HFF-Myc (cell line): ENCODE measurements around the gene PTPRN2.

Experiments used
- DNase-seq: peaks from one replicate; pipeline ENCODE4 v3.0.0-alpha.2; 2011; ENCODE audit warnings: low read depth; ENCODE audit errors: extremely low read depth
- H3K4me3 ChIP-seq: replicated peaks from 2 replicates; pipeline ENCODE4 v1.5.1; 2011; ENCODE audit warnings: low read depth, mild to moderate bottlenecking, control low read depth, low read length
- TF ChIP-seq, protein P1 (sequence below): IDR thresholded peaks from 2 replicates; pipeline ENCODE4 v1.5.1; 2012; ENCODE audit warnings: mild to moderate bottlenecking, low read depth, low read length, control low read depth; ENCODE audit errors: missing control alignments

The PTPRN2 gene

DNA sequence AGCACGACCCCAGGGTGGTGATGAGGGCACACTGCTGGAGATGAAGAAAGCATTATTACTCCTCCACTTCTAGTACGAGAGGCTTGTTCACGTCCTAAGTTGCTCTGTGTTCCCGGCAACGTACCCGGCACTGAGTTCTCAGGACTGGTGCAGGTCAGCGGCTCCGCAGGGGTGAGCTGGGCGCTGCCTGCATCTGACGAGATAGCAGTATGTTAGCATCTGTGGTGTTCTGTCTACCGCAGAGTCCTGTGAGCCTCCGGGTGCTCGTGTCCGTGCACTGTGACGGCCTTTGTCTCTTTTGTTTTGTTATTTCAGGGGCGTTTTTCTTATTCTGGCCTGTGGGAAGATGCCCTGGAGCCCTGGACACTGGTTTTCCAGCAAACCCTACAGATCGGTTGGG, 743.0 kb downstream of the PTPRN2 start:
- no peak for DNase-seq

DNA sequence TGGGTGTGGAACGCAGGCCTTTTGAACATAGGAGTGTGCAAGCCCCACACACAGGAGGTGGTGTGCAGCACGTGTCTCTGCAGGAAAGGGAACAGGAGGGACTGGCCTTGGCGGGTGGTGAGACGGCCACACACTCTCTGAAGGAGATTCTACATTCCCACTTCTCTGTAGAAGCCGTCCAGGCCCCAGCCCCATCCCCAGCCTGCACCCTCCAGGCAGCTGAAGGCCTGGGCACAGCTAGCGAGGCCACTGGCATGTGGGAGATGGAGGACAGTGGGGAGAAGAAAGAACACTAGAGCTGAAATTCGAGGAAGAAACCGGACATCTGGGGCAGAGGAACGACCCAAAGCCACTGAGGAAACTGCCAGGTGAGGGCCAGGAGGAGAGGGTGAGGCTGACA, 743.5 kb downstream of the PTPRN2 start:
- H3K4me3 ChIP-seq, result no peak overlapping the region
- no peak for DNase-seq
- TF ChIP-seq, protein P1, sequence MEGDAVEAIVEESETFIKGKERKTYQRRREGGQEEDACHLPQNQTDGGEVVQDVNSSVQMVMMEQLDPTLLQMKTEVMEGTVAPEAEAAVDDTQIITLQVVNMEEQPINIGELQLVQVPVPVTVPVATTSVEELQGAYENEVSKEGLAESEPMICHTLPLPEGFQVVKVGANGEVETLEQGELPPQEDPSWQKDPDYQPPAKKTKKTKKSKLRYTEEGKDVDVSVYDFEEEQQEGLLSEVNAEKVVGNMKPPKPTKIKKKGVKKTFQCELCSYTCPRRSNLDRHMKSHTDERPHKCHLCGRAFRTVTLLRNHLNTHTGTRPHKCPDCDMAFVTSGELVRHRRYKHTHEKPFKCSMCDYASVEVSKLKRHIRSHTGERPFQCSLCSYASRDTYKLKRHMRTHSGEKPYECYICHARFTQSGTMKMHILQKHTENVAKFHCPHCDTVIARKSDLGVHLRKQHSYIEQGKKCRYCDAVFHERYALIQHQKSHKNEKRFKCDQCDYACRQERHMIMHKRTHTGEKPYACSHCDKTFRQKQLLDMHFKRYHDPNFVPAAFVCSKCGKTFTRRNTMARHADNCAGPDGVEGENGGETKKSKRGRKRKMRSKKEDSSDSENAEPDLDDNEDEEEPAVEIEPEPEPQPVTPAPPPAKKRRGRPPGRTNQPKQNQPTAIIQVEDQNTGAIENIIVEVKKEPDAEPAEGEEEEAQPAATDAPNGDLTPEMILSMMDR, result no peak

More for the DNA sequence above, 743.0 kb downstream of the PTPRN2 start:
- H3K4me3 ChIP-seq, result no peak overlapping the region
- TF ChIP-seq, protein P1, result no peak

DNA sequence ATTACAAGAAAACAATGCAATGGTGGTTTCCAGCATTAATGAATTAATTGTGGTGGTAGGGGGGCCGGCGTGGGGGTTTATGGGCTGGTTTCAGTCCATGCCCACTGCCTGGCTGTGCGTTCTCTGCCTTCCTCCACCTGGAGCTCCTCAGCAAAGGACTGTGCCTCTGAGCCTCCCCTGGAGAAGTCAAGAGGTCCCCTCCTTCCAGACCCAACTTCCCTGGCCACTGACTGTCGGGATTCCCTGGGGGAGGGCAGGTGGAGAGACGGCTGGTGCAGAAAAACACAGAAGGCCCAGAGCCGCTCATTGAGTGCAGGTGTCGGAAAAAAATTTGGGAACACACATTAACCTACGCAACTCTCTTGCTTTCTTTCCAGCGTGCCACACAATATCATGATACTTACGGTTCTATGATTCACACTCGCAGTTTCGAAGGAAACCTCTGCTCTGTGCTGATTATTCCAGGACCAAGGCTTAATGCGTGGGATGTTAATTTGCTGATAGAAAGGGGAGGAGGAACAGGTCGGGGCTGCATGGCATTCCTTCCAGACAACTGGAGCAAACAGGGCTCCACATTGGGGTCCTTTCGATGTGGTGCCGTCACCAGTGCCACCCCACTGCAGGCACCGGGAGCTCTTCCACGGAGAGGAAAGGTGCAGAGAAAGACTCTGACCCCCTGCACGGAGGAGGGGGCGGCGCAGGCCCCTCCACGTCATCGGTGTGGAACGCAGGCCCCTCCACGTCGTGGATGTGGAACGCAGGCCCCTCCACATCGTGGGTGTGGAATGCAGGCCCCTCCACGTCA, 744.1 kb downstream of the PTPRN2 start:
- TF ChIP-seq, protein P1, result no peak
- H3K4me3 ChIP-seq, result no peak overlapping the region
- DNase-seq, result no peak

DNA sequence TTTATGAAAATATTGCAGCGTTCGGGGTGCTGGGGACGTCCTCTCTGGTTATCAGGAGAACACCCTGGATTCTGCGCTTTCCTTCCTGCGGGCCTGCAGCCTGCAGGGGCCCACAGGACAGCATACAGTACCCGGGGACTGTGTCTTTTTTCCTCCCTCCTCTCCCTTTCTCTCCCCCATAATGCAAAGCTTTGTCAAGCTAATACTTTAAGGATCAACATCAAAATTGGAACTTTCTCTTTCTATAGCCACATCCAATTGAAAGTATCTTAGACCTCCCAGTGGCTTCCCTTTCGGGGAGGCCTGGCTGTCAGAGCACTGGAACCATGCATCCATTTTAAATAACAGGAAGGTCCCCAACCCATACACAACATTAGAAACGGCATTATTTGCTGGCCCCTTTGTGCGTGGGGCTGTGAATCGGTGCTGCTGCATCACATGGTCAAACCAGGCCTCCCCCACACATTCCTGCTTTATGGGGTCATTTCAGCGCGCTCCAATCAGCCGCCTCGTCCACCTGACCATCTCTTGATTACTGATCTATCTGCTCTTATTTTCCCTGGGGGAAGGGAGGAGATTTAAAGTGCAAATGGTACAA, 745.8 kb downstream of the PTPRN2 start:
- TF ChIP-seq, protein P1, result no peak
- H3K4me3 ChIP-seq, result no peak overlapping the region
- DNase-seq, result no peak

DNA sequence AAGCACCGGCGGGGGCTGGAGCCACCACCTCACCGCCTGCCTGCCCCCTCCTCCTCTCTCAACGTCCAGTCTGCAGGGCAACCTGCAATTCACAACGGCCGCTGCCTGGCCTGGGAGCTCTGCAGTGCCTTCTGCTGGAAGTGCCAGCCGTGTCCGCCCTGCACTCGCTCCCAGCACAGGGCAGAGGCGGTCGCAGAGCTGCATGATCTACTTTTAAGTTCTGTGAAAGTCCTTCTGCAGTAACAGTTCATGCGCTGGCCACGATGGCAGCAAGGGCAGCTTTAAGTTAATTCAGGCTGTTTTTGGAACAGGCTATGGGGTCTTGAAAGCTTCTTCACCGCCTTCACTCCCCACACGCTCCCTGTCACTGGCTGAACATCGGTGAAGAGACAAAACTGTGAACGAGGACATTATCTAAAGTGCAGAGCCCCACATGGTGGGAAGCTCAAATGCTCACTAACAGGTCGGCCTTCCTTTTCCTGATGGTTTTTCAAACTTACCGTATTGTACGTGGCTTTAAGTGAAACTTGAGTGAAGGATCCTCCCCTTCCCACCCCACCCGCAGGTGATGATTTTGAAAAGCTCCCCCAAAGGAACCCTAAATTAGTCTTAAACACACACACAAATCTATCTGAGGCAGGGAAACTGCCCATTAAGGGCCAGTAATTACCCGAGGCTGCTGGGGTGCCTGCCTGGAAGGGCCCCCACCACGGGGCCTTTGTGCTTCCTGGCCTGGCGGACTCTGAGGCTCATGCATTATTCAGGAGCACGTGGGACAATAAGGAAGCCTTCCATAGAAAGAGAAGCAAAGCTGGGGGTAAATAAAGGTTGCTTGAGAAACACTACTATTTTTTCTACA, 746.5 kb downstream of the PTPRN2 start:
- H3K4me3 ChIP-seq, result no peak overlapping the region
- DNase-seq, result no peak
- TF ChIP-seq, protein P1, result no peak

DNA sequence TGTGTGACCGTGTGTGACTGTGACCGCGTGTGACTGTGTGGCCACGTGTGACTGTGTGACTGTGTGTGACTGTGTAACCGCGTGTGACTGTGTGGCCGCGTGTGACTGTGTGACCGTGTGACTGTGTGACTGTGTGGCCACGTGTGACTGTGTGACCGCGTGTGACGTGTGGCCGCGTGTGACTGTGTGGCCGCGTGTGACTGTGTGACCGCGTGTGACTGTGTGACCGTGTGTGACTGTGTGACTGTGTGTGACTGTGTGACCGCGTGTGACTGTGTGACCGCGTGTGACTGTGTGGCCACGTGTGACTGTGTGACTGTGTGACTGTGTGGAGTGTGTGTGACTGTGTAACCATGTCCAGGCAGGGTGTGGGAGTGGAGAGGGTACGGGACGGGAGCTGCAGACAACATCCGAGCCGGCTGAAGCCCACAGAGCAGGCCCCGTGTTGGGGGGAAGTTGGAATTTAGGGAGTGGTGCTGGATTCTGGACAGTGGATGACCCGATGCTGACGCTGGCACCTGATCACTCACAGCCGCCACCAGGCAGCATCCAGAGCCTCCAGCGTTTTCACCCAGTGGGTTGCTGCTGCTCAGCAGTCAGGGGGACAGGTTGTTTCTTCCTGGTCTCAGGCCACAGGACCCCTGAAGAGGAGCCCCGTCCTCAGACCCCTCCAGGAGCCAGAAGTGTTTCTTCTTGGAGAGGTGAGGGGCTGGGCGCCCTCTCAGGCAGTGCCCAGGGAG, 747.3 kb downstream of the PTPRN2 start:
- TF ChIP-seq, protein P1, result no peak
- no peak for DNase-seq
- H3K4me3 ChIP-seq, result no peak overlapping the region
